D721Med (cell line): Measurements from ENCODE around the gene TBCCD1.

Experiments used
- DNase-seq: peaks from one replicate; pipeline ENCODE4 v3.0.0; 2011; ENCODE audit warnings: low spot score; ENCODE audit not compliant: insufficient read length
- FAIRE-seq: peaks from 2 replicates; lab custom pipeline; 2011; peaks lifted over from hg19 to GRCh38; lab: Jason Lieb, UNC
- TF ChIP-seq, protein P1 (sequence below): IDR thresholded peaks from 2 replicates; pipeline ENCODE4 v1.5.1; 2012; ENCODE audit warnings: mild to moderate bottlenecking, control low read depth; ENCODE audit not compliant: insufficient read depth; ENCODE audit errors: missing control alignments

The TBCCD1 gene

DNA sequence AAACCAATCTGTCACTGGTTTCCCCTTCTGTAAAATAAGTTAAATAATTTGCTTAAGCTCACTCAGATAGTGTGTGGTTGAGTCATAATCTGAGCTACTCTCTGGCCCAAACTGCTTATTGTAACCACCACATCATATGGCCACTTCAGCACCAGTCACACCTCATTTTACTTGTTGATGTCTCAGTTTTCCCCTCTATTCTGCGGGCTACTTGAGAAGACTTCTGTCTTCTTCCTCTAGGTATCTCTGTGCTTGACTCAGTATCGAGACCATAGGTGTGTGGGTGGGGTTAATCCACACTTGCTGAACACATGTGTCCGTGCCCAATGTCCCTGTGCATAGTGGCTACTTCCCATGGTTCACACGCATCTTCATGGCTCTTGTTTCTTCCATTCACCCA is 55.9 kb downstream of the TBCCD1 start:
- DNase-seq (no peak), FAIRE-seq (no peak)
- TF ChIP-seq, protein P1, sequence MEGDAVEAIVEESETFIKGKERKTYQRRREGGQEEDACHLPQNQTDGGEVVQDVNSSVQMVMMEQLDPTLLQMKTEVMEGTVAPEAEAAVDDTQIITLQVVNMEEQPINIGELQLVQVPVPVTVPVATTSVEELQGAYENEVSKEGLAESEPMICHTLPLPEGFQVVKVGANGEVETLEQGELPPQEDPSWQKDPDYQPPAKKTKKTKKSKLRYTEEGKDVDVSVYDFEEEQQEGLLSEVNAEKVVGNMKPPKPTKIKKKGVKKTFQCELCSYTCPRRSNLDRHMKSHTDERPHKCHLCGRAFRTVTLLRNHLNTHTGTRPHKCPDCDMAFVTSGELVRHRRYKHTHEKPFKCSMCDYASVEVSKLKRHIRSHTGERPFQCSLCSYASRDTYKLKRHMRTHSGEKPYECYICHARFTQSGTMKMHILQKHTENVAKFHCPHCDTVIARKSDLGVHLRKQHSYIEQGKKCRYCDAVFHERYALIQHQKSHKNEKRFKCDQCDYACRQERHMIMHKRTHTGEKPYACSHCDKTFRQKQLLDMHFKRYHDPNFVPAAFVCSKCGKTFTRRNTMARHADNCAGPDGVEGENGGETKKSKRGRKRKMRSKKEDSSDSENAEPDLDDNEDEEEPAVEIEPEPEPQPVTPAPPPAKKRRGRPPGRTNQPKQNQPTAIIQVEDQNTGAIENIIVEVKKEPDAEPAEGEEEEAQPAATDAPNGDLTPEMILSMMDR = no peak

DNA sequence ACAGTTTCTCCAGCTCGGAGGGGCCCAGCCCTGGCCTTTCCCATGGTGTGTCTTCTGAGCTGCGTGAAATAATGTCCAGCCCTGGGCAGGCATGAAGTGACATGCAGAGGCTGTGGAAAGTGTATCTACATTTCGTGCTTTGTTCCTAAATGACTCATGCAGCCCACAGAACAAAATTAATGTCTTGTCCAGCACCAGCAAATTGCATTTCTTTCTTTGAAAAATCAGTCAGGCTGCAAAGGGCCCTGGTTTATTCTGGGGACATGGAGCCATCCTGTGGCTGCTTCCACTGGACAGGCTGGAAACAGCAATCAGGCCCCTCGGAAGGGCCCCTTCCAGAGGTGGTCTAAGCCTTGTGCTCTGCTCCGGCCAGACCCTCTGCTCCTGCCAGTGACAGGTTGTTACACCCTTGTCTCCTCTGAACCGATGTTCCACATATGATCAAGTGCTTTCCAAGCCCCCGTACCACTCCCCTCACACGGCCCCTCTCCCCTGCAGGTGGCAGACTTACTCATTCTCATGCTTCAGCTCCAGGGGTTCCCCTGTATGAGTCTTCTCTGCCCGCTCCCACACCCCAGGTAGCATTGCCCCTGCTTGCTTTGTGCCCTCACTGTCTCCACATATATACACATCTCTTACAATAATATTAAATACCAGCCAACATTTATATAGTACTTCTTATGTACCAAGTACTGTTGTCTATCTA is 56.6 kb downstream of the TBCCD1 start:
- FAIRE-seq (no peak), DNase-seq (no peak)
- TF ChIP-seq, protein P1 = no peak

GRCh38 chr3:186509423-186509822 is 57.7 kb downstream of the TBCCD1 start:
- FAIRE-seq = no peak
- DNase-seq = no peak
- TF ChIP-seq, protein P1 = no peak

DNA sequence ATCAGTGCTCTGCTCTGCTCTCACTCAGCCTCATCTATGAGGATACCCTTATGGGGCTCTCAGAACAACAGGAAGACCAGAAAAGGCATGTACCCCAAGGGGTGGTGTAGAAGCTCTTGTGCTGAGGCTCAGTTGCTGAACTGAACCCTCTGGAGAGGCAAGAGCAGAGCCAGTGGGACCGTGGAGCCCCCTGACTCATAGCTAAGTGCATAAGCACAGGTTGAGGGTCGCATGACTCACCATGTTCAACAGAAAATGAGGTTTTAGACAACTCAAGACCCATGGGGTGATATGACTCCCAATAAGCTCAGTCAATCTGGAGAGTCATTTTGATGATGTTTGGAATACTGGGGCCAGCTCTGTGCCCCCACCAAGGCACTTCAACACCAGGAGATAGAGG is 60.3 kb downstream of the TBCCD1 start:
- TF ChIP-seq, protein P1 = no peak
- DNase-seq (no peak), FAIRE-seq (no peak)

DNA sequence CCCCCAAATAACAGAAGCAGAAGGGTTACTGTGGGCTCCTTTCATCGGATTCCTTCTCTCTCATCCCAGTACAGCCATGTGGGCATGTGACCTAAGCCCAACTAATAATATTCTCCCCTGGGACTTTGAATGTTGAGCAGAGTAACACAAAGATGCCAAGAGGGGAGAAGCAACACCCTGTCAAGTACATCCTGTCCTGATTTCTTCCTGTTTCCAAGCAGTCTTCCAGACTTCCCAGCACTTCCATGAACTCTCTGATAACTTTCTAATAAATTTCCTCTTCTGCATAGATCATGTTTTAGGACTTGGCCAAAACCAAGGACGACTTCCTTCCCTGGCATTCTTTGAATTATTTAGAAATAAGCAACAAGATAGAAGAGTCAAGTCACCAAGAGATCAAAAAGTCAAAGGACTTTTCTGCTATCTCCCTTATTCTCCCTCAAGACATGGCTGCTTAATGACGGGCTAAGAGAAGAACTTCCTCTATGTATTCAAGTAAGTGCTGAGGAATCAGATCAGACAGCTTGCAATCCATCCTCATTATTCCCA is 60.9 kb downstream of the TBCCD1 start:
- no peak for FAIRE-seq

DNA sequence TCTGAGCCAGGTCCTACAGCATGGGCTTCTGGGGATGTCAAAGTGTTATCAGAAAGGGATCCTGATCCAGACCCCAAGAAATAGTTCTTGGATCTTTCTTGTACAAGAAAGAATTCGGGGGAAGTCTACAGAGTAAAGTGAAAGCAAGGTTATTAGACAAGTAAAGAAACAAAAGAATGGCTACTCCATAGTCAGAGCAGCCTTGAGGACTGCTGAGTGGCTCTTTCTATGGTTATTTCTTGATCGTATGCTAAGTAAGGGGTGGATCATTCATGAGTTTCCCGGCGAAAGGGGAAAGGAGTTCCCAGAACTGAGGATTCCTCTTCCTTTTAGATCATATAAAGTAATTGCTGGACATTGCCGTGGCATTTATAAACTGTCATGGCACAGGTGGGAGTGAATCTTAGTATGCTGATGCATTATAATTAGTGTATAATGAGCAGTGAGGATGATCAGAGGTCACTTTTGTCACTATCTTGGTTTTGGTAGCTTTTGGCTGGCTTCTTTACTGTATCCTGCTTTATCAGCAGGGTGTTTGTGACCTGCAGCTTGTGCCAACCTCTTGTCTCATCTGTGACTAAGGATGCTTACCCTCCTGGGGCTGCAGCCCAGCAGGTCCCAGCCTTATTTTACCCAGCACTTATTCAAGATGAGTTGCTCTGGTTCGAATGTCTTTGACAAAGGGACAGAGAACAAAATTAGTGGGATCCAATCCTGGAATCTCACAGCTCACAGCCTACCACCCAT is 64.0 kb downstream of the TBCCD1 start:
- TF ChIP-seq, protein P1 = no peak
- DNase-seq (no peak), FAIRE-seq (no peak)

More for the DNA sequence above, 60.9 kb downstream of the TBCCD1 start:
- TF ChIP-seq, protein P1 = no peak
- DNase-seq = no peak
